ENCODE data around the gene FCHO1. TPM values are rescaled to one million over a fixed set of nuclear protein-coding genes. Genes with fewer than 3 reads are reported as not detected.

The FCHO1 gene
- total and polyA plus RNA-seq, 4 donors = 0.69 to 2.8 (median 1.7) TPM

- WGBS = 39% methylated on average over 25 of the region's 25 CpGs
- no peak overlapping the region for H3K27ac ChIP-seq (ENCODE audit: low read depth in 1 of 2, low read length in 2 of 2)
- no peaks in the 10 kb centered on the region for H3K36me3 ChIP-seq (ENCODE audit: control insufficient read depth in 4 of 4, insufficient read depth in 3 of 4, low read depth in 1 of 4, low read length in 3 of 4)
- H3K4me3 ChIP-seq (ENCODE audit: low read depth in 1 of 3, low read length in 3 of 3) = no peak overlapping the region
- H3K9ac ChIP-seq (ENCODE audit: low read depth in 1 of 2, low read length in 2 of 2) = no peak overlapping the region
- TF ChIP-seq TAF1 (conservative IDR thresholded peaks at IDR 0.05) (no peak), YY1 (IDR thresholded peaks at IDR 0.05) (no peak), GABPA (IDR thresholded peaks at IDR 0.05 in 1 of 2, conservative IDR thresholded peaks at IDR 0.05 in 1 of 2) (no peak), HNF4G (IDR thresholded peaks at IDR 0.05) (no peak), HNF4A (conservative IDR thresholded peaks at IDR 0.05) (no peak), CTCF (IDR thresholded peaks at IDR 0.05; ENCODE audit: low read depth, low read length, missing input control) (no peak), REST (IDR thresholded peaks at IDR 0.05) (no peak), NR2F2 (IDR thresholded peaks at IDR 0.05) (no peak), SP1 (IDR thresholded peaks at IDR 0.05) (no peak), ATF3 (IDR thresholded peaks at IDR 0.05) (no peak), FOXA2 (IDR thresholded peaks at IDR 0.05) (no peak), JUND (IDR thresholded peaks at IDR 0.05) (no peak), MAX (IDR thresholded peaks at IDR 0.05) (no peak), EGR1 (IDR thresholded peaks at IDR 0.05; ENCODE audit: low read depth in 2 of 2) (no peak), FOXA1 (IDR thresholded peaks at IDR 0.05) (no peak), RAD21 (IDR thresholded peaks at IDR 0.05) (no peak), ZBTB33 (IDR thresholded peaks at IDR 0.05) (no peak)
- H3K9me3 ChIP-seq (ENCODE audit: control insufficient read depth in 4 of 4, low read length in 3 of 4) = no peaks in the 10 kb centered on the region
- no peak for DNase-seq (ENCODE audit: low spot score)
- H3K27me3 ChIP-seq (ENCODE audit: control insufficient read depth in 4 of 4, insufficient read depth in 4 of 4, low read length in 3 of 4) = peaks cover 0 to 4% (median 0%) of the 10 kb centered on the region in 4 donors
- H3K4me1 ChIP-seq (ENCODE audit: control insufficient read depth in 4 of 4, insufficient read depth in 4 of 4, low read length in 3 of 4) = peaks cover 0 to 3% (median 0%) of the 10 kb centered on the region in 4 donors
Observed at GRCh38 chr19:17831419-17831888, 80.2 kb downstream of the FCHO1 start.
